MM.1S (cell line): ENCODE data around the gene GMFB.

ENCODE experiments used
- DNase-seq: peaks from one replicate; pipeline ENCODE4 v3.0.0-alpha.2; 2015
- H2AFZ ChIP-seq: fragments of 300-600 bp; sonication (generic); 2 replicates; pipeline ENCODE4 v1.6.0; 2016; ENCODE audit warnings: antibody characterized with exemption, low read length
- H3F3A ChIP-seq: fragments of 300-600 bp; sonication (generic); 2 replicates; pipeline ENCODE4 v1.6.1; 2016; ENCODE audit warnings: mild to moderate bottlenecking, antibody characterized with exemption, low read length, moderate library complexity, mixed read lengths; ENCODE audit not compliant: insufficient read depth
- H3K27ac ChIP-seq: fragments of 300-600 bp; sonication (generic); 2 replicates; pipeline ENCODE4 v1.5.1; 2016; ENCODE audit warnings: mild to moderate bottlenecking, low read length
- H3K27me3 ChIP-seq: fragments of 300-600 bp; sonication (generic); replicated peaks from 2 replicates; pipeline ENCODE4 v1.6.0; 2016; ENCODE audit warnings: low read length; ENCODE audit not compliant: insufficient read depth
- H3K36me3 ChIP-seq: fragments of 300-600 bp; sonication (generic); replicated peaks from 2 replicates; pipeline ENCODE4 v1.6.1; 2016; ENCODE audit warnings: mild to moderate bottlenecking, low read length, mixed read lengths; ENCODE audit not compliant: insufficient read depth
- H3K4me1 ChIP-seq: fragments of 300-600 bp; sonication (generic); 2 replicates; pipeline ENCODE4 v1.6.1; 2016; ENCODE audit warnings: low read length, mixed read lengths
- H3K4me2 ChIP-seq: fragments of 300-600 bp; sonication (generic); 2 replicates; pipeline ENCODE4 v1.6.0; 2016; ENCODE audit warnings: low read depth, low read length
- H3K4me3 ChIP-seq: fragments of 300-600 bp; sonication (generic); 2 replicates; pipeline ENCODE4 v1.5.1; 2016; ENCODE audit warnings: low read length, mixed read lengths
- H3K79me2 ChIP-seq: fragments of 300-600 bp; sonication (generic); 2 replicates; pipeline ENCODE4 v1.6.1; 2016; ENCODE audit warnings: mixed run types, low read length, mixed read lengths
- H3K9ac ChIP-seq: fragments of 300-600 bp; sonication (generic); 2 replicates; pipeline ENCODE4 v1.6.1; 2016; ENCODE audit warnings: low read length, mixed read lengths
- H3K9me2 ChIP-seq: fragments of 300-600 bp; sonication (generic); replicated peaks from 2 replicates; pipeline ENCODE4 v1.6.1; 2016; ENCODE audit warnings: mild to moderate bottlenecking, low read length, mixed read lengths; ENCODE audit not compliant: insufficient read depth
- H3K9me3 ChIP-seq: fragments of 300-600 bp; sonication (generic); replicated peaks from 2 replicates; pipeline ENCODE4 v1.6.1; 2016; ENCODE audit warnings: mild to moderate bottlenecking, low read length, mixed read lengths; ENCODE audit not compliant: insufficient read depth
- H4K20me1 ChIP-seq: fragments of 300-600 bp; sonication (generic); 2 replicates; pipeline ENCODE4 v1.6.1; 2016; ENCODE audit warnings: mild to moderate bottlenecking, low read length, moderate library complexity, mixed read lengths; ENCODE audit not compliant: insufficient read depth
- CTCF ChIP-seq: fragments of 300-600 bp; sonication (generic); IDR thresholded peaks from 2 replicates; pipeline ENCODE4 v1.5.1; 2016; ENCODE audit warnings: antibody characterized with exemption, low read length, mixed read lengths
- EZH2 ChIP-seq: fragments of 300-600 bp; sonication (generic); optimal IDR thresholded peaks from 2 replicates; pipeline ENCODE3; 2017; ENCODE audit warnings: low read depth, mild to moderate bottlenecking, antibody characterized with exemption, low read length, mixed read lengths
- EZH2phosphoT487 ChIP-seq: fragments of 300-600 bp; sonication (generic); IDR thresholded peaks from 2 replicates; pipeline ENCODE4 v1.6.1; 2018; ENCODE audit warnings: antibody characterized with exemption, low read length

GMFB gene

GRCh38 chr14:54480830-54481562, 7.8 kb downstream of the GMFB start:
- no peak for DNase-seq

GRCh38 chr14:54478636-54479215, 10.1 kb downstream of the GMFB start:
- no peak for DNase-seq
- no peaks in the 10 kb centered on the region for H4K20me1 ChIP-seq
- H3K27ac ChIP-seq, result no peak overlapping the region
- H3F3A ChIP-seq, result no peaks in the 10 kb centered on the region
- no peak overlapping the region for H3K4me3 ChIP-seq
- TF ChIP-seq CTCF (no peak), EZH2phosphoT487 (no peak), EZH2 (no peak)
- H3K4me1 ChIP-seq, result peaks cover 3% of the 10 kb centered on the region; the same call in 1 of the 2 replicates
- no peaks in the 10 kb centered on the region for H3K9me3 ChIP-seq
- H3K9ac ChIP-seq, result no peak overlapping the region
- H3K4me2 ChIP-seq, result no peak overlapping the region
- peaks cover 8% of the 10 kb centered on the region for H3K79me2 ChIP-seq
- no peak overlapping the region for H2AFZ ChIP-seq
- no peaks in the 10 kb centered on the region for H3K9me2 ChIP-seq
- no peaks in the 10 kb centered on the region; the same call in 1 of the 2 replicates for H3K36me3 ChIP-seq
- no peaks in the 10 kb centered on the region for H3K27me3 ChIP-seq

More at GRCh38 chr14:54480830-54481562, 7.8 kb downstream of the GMFB start:
- Histone ChIP-seq H3K4me1 (peaks cover 5% of the 10 kb centered on the region; the same call in 1 of the 2 replicates), H3K27ac (no peak overlapping the region), H3K36me3 (no peaks in the 10 kb centered on the region; the same call in 1 of the 2 replicates), H2AFZ (no peak overlapping the region), H3K4me3 (no peak overlapping the region), H3F3A (no peaks in the 10 kb centered on the region), H3K9ac (no peak overlapping the region), H3K79me2 (peaks cover 25% of the 10 kb centered on the region), H3K9me2 (no peaks in the 10 kb centered on the region), H4K20me1 (no peaks in the 10 kb centered on the region), H3K9me3 (no peaks in the 10 kb centered on the region), H3K4me2 (no peak overlapping the region), H3K27me3 (no peaks in the 10 kb centered on the region)
- TF ChIP-seq EZH2, result no peak
- no peak for TF ChIP-seq CTCF
- TF ChIP-seq EZH2phosphoT487, result no peak

- Histone ChIP-seq H3K27me3 (no peaks in the 10 kb centered on the region), H3K4me3 (no peak overlapping the region), H3K79me2 (no peaks in the 10 kb centered on the region), H2AFZ (no peak overlapping the region), H3F3A (no peaks in the 10 kb centered on the region), H3K9ac (no peak overlapping the region), H3K4me2 (no peak overlapping the region), H3K36me3 (no peaks in the 10 kb centered on the region; the same call in 1 of the 2 replicates), H3K9me2 (no peaks in the 10 kb centered on the region), H4K20me1 (no peaks in the 10 kb centered on the region), H3K9me3 (no peaks in the 10 kb centered on the region), H3K27ac (no peak overlapping the region), H3K4me1 (no peaks in the 10 kb centered on the region)
- TF ChIP-seq CTCF (no peak), EZH2phosphoT487 (no peak), EZH2 (no peak)
- no peak for DNase-seq
Observed at GRCh38 chr14:54475911-54476310, 12.9 kb downstream of the GMFB start.
